Measurements from ENCODE around the gene ZNF23. TPM values are rescaled to one million over a fixed set of nuclear protein-coding genes. Genes with fewer than 3 reads are reported as not detected.

Gene ZNF23
- total RNA-seq, 1 experiment from 2014 or later = 13.4 TPM

GRCh38 chr16:71473891-71474290 lies 11.8 kb upstream of the ZNF23 start:
- DNase-seq (ENCODE audit: low spot score) = no peak
- in situ Hi-C loops (cut with HindIII; ENCODE audit: low sequenced_read_pairs) = no loop called here

DNA sequence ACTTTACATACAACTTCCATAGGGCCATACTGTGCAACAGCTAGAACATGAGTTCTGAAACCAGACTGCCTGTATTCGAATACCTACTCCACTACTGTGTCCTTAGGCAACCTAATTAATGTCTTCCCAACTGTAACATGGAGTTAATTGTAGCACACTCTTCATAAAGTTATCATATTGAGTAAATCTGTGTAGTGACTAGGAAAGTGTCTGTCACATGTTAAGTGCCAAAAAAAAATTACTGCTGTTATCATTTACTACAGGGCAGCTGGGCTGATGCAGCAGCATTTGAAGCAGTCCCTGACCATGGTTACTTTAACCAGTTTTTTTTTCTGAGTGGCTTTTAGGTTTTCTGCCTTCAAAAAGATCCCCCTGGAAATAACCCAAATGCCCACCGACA lies 10.9 kb upstream of the ZNF23 start:
- no peak for DNase-seq (ENCODE audit: low spot score)
- in situ Hi-C loops (cut with HindIII; ENCODE audit: low sequenced_read_pairs) = no loop called here

GRCh38 chr16:71472051-71472450 lies 10.0 kb upstream of the ZNF23 start:
- in situ Hi-C loops (cut with HindIII; ENCODE audit: low sequenced_read_pairs) = no loop called here
- DNase-seq (ENCODE audit: low spot score) = no peak

DNA sequence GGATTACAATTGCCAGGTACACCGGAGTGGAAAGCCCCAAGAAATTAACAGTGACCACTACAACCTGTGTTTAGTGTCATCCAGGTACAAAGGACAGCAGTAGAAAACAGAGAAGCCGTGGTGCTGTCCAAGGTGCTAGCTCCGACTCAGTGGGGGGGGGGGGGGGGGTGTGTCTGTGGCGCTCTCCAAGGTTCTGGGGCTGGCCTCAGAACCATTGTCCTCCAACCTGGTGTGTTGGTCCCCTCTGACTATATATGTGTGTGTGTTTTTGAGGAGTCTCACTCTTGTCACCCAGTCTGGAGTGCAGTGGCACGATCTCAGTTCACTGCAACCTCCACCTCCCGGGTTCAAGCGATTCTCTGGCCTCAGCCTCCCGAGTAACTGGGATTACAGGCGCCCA lies 5.8 kb upstream of the ZNF23 start:
- in situ Hi-C loops (cut with HindIII; ENCODE audit: low sequenced_read_pairs) = loop anchor here (5.0 kb wide), 1 partner anchor 61 kb away; no protein-coding TSS in a partner anchor
- no peak for DNase-seq (ENCODE audit: low spot score)

GRCh38 chr16:71464231-71464630 lies 2.2 kb upstream of the ZNF23 start:
- in situ Hi-C loops (cut with HindIII; ENCODE audit: low sequenced_read_pairs) = no loop called here
- DNase-seq (ENCODE audit: low spot score) = no peak

DNA sequence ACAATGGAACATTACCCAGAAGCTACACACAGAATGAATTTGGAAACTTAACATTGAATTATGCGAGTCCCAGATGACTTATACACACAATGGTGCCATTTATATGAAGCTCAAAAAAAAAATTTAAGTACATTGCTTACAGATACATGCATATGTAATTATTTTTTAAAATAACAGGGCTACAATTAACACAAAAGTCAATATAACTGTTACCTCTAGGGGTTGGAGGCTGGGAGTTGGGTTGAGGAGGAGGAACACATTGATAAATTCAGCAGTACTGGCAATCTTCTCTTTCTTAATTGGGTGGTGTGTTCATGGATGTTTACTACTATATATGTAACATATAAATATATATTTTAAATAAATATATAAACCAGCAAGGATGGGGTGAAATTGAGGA lies 1.1 kb downstream of the ZNF23 start:
- in situ Hi-C loops (cut with HindIII; ENCODE audit: low sequenced_read_pairs) = no loop called here
- DNase-seq (ENCODE audit: low spot score) = no peak

- no peak for DNase-seq (ENCODE audit: low spot score)
These were observed 1.8 kb downstream of the ZNF23 start for GRCh38 chr16:71460236-71460635.

GRCh38 chr16:71459510-71459909 lies 2.5 kb downstream of the ZNF23 start:
- DNase-seq (ENCODE audit: low spot score) = no peak
- in situ Hi-C loops (cut with HindIII; ENCODE audit: low sequenced_read_pairs) = no loop called here

More at GRCh38 chr16:71460236-71460635, 1.8 kb downstream of the ZNF23 start:
- in situ Hi-C loops (cut with HindIII; ENCODE audit: low sequenced_read_pairs) = no loop called here

DNA sequence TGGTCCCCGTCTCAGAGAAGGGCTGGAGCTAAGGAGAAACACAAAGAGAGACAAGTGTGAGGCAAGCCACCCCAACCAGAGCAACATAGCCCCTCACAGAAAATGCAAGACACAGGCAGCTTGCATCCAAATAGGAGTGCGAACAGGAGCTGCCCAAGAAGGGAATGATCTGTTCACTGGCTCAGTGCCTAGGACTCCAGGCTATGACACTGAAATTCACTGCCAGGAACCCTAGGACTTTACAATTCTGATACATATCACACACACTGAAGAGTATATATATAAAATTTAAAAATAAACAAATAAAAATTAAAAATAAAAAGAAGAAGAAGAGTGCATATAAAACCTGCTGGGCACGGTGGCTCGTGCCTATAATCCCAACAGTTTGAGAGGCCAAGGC lies 5.2 kb downstream of the ZNF23 start:
- DNase-seq (ENCODE audit: low spot score) = no peak
- in situ Hi-C loops (cut with HindIII; ENCODE audit: low sequenced_read_pairs) = no loop called here

DNA sequence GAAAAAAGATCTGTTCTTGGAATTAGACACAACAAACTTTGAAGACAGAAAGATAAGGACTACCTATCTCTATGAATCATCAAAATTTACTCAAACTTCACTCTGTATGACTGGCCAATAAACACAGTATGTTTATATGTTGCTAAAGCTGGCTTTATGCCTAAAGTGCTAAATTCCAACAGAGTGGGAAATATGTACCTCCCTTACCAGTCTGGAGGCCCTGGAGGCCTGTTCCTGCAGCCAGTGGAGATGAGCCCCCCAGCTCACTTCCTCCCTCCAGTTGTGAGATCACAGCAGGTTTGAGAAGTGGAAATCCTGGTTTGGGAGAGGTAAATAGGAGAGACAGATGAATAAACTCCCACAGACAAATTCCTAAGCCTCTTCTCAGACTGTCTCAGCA lies 9.0 kb downstream of the ZNF23 start:
- no peak for DNase-seq (ENCODE audit: low spot score)
- in situ Hi-C loops (cut with HindIII; ENCODE audit: low sequenced_read_pairs) = no loop called here

- DNase-seq (ENCODE audit: low spot score) = no peak
- in situ Hi-C loops (cut with HindIII; ENCODE audit: low sequenced_read_pairs) = no loop called here
These were observed 13.0 kb downstream of the ZNF23 start for GRCh38 chr16:71449020-71449419.

GRCh38 chr16:71448274-71448866 lies 13.7 kb downstream of the ZNF23 start:
- in situ Hi-C loops (cut with HindIII; ENCODE audit: low sequenced_read_pairs) = no loop called here

DNA sequence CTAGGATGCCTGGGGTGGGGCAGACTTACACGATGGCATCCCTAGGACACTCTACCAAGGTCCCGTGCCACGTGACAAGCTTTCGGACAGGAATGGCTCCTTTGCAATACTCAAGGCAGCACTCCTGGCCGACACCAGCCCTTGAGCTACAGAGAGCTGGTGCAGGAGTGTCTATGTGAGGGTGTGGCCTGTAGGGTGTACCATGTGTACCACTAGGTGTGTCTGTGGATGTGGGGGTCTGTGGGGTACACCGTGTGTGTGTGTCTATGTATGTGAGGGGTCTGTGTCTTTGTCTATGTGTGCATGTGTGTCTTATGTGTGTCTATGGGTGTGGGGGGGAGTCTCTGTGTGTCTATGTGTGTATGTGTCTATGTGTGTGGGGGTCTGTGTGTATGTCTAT lies 18.3 kb downstream of the ZNF23 start:
- in situ Hi-C loops (cut with HindIII; ENCODE audit: low sequenced_read_pairs) = no loop called here
- DNase-seq (ENCODE audit: low spot score) = no peak

More at GRCh38 chr16:71448274-71448866, 13.7 kb downstream of the ZNF23 start:
- DNase-seq (ENCODE audit: low spot score) = no peak

- in situ Hi-C loops (cut with HindIII; ENCODE audit: low sequenced_read_pairs) = no loop called here
- no peak for DNase-seq (ENCODE audit: low spot score)
These were observed 20.0 kb downstream of the ZNF23 start, which contains the start of gene TLE7 for GRCh38 chr16:71442051-71442440. Gene TLE7, minus strand, starts transcription at chr16:71442054. Its CDS starts 8,730 bp downstream, at chr16:71433324.

DNA sequence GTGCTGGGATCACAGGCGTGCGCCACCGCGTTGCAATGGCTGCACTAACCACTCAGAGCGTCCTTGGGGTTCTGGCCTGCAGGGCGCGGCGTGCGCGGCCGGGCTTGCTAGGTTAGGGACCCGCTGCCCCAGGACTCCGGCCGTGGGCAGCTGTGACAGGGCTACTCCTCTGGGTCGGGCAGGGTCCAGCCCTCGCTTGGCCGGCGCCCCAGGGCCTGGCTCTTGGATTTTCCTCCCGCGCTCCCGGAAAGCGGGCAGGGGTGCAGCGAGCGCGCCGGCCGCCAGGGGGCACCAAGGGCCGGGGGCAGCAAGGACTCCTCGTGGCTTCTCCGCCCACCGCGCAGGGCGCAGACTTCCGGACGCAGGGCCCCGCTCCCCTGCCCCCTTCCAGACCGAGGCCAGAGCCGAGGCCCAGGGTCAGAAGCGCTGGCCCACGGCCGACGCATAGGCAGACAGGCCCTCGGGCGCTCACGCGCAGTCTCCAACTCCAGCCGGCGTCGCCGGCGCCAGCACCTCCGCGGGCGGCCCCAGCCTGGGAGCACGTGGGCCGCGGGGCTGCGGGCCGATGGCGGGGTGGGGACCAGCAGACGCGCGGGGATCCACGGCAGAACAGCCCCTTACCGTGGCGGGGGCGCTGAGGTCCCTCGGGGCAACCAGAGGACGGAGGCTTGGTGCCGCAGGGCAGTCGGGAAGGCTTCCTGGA lies 20.5 kb downstream of the ZNF23 start:
- in situ Hi-C loops (cut with HindIII; ENCODE audit: low sequenced_read_pairs) = no loop called here
- no peak for DNase-seq (ENCODE audit: low spot score)

GRCh38 chr16:71440669-71441347 lies 21.2 kb downstream of the ZNF23 start:
- in situ Hi-C loops (cut with HindIII; ENCODE audit: low sequenced_read_pairs) = no loop called here
- no peak for DNase-seq (ENCODE audit: low spot score)

GRCh38 chr16:71439523-71439922 lies 22.5 kb downstream of the ZNF23 start:
- in situ Hi-C loops (cut with HindIII; ENCODE audit: low sequenced_read_pairs) = no loop called here
- DNase-seq (ENCODE audit: low spot score) = no peak

GRCh38 chr16:71436473-71436872 lies 25.6 kb downstream of the ZNF23 start:
- no peak for DNase-seq (ENCODE audit: low spot score)
- in situ Hi-C loops (cut with HindIII; ENCODE audit: low sequenced_read_pairs) = no loop called here

GRCh38 chr16:71432906-71433305 lies 29.1 kb downstream of the ZNF23 start:
- in situ Hi-C loops (cut with HindIII; ENCODE audit: low sequenced_read_pairs) = no loop called here

DNA sequence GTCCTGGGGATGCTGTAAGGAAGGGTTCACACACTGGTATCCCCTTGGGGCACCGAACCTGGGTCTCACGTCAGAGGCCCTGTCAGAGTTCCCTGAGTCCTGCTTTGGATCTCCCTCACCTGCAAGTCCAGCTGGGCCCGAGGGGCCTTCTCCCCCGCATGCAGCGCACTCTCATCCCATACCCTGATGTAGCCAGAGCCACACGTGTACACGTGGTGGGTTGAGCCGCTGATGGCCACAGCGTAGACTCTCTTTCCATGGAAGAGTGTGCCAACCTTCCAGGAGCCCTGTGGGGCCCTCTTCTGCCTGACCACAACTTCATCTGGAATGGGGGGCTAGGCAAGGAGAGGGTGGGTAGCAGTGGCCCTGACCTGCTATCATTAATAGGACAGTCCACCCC lies 30.1 kb downstream of the ZNF23 start:
- no peak for DNase-seq (ENCODE audit: low spot score)
- in situ Hi-C loops (cut with HindIII; ENCODE audit: low sequenced_read_pairs) = no loop called here

More at GRCh38 chr16:71432906-71433305, 29.1 kb downstream of the ZNF23 start:
- DNase-seq (ENCODE audit: low spot score) = no peak
